NCI-H187 (cell line): ENCODE data around the gene IP6K2.
A peak's percentile ranks its signal among the peaks of the same experiment; 100 is the strongest.
"Not testable (repeated sequence)": the region's sequence is repeated elsewhere in the genome, so short reads cannot be mapped to it uniquely, and the experiment has no call there.

Source experiments
- DNase-seq, 2 experiments: peaks; one replicate each; lab custom pipeline; 2025; lab: John Stamatoyannopoulos, UW

Gene IP6K2

GRCh38 chr3:48716982-48717746 is at the start of gene IP6K2:
Gene IP6K2, minus strand, starts transcription at chr3:48717221. Its CDS starts 21,930 bp downstream, at chr3:48695291.
- peak; percentile 85 to 89 for DNase-seq

DNA sequence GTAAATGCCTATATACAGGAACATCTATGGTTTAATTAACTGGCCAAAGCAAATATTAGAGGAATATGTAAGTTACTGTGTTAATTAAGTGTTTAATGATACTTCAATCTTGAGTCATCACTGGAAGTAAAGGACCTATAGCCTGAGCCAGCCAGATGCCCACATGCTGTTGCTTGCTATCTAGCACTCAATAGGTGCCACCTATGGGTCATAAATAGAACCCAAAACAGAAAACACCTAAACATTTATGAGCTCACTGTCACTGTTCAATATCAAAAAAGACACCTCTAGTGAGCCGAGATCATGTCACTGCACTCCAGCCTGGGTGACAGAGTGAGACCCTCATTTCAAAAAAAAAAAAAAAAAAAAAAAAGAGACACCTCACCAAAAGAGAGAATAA is 48.4 kb upstream of the IP6K2 start:
- no peak for DNase-seq

DNA sequence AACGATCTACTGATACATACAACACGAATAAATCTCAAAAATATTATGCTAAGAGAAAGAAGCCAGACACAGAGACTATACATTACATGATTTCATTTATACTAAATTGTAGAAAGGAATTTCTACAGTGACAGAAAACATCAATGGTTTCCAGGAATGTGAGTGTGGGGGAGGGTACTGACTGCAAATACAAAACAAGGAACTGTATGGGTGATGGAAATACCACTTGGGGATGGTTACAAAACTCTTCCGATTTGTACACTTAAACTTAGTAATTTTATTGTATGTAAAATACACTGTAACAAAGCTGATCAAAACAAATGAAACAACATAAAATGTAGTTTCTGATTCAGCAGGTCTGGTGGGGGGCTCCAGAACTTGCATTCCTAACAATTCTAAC is 45.8 kb upstream of the IP6K2 start:
- no peak for DNase-seq

DNA sequence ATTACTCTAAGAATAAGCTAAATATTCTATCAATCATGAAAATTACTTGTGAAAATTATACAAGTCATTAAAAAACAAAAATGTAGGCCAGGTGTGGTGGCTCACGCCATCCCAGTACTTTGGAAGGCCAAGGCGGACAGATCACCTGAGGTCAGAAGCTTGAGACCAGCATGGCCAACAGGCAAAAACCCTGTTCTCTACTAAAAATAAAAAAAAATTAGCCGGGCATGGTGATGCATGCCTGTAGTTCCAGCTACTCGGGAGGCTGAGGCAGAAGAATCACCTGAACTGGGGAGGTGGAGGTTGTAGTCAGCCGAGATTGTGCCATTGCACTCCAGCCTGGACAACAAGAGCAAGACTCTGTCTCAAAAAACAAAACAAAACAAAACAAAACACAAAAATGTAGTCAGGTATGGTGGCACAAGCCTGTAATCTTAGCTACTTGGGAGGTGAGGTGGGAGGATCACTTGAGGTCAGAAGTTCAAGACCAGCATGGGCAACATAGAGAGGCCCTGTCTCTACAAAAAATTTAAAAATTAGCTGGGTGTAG is 43.0 kb upstream of the IP6K2 start:
- not testable (repeated sequence) for DNase-seq

- DNase-seq = not testable (repeated sequence)
Measured at GRCh38 chr3:48759531-48759930, 42.5 kb upstream of the IP6K2 start.

DNA sequence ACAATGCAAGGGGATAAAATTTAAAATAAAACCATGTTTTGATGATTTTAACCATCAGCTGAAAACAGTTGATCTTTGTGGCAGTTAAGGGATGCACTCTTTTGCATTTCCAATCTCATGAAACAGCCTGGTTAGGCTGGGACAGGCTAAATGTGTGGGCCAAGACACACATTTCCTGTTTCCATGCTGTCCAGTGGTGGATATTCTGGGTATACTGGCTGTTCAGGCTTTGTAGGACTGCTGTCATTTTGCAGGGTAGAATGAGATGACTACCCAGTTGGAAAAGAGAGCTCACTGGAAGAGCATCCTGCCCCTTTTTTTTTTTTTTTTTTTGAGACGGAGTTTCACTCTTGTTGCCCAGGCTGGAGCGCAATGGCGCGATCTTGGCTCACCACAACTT is 42.0 kb upstream of the IP6K2 start:
- no peak for DNase-seq

GRCh38 chr3:48756640-48757039 is 39.6 kb upstream of the IP6K2 start:
- DNase-seq = no peak

DNA sequence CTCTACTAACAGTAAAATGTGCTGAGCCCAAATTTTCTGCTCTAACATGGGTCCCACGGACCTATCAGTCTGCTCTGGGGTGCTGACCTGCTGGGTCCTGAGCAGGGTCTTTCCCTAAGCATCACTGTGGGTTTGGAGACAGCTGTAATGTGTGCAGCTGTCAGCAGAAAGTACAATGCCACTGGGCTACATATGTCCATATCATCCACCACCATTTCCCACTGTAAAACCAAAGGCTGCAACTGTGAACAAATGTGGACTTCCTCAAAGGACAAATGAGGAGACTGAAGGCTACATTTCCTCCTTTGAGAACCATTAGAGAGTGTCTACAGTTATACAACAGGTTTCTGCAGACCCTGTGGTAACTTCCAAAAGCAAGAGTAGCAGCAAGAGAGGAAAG is 33.8 kb upstream of the IP6K2 start:
- DNase-seq = no peak

- no peak for DNase-seq
Measured at GRCh38 chr3:48748754-48749153, 31.7 kb upstream of the IP6K2 start.

DNA sequence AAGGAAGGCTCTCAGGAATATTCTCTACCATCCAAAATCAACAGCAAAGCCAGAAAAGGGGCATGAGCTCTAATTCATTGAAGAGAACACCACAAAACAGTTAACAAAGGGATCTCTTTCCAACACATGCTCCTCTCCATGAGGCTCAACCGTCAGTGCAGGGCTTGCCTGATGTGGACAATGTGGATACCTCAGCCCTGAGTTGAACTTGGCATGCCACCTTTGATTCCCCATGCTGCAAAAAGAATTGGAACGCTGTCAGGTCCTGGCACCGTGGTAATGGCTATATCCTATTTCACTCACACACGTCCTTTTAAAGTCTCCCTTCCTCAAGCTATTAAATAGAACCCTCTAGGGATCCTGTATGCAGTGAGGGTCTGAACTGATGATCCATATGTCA is 30.7 kb upstream of the IP6K2 start:
- DNase-seq = no peak

- DNase-seq = no peak
Measured at GRCh38 chr3:48747015-48747615, 30.1 kb upstream of the IP6K2 start.

- no peak for DNase-seq
Measured at GRCh38 chr3:48743773-48744172, 26.8 kb upstream of the IP6K2 start.

- not testable (repeated sequence) for DNase-seq
Measured at GRCh38 chr3:48741226-48741625, 24.2 kb upstream of the IP6K2 start.

- DNase-seq = no peak
Measured at GRCh38 chr3:48739955-48740823, 23.2 kb upstream of the IP6K2 start.

GRCh38 chr3:48739617-48739954 is 22.6 kb upstream of the IP6K2 start:
- DNase-seq = no peak

DNA sequence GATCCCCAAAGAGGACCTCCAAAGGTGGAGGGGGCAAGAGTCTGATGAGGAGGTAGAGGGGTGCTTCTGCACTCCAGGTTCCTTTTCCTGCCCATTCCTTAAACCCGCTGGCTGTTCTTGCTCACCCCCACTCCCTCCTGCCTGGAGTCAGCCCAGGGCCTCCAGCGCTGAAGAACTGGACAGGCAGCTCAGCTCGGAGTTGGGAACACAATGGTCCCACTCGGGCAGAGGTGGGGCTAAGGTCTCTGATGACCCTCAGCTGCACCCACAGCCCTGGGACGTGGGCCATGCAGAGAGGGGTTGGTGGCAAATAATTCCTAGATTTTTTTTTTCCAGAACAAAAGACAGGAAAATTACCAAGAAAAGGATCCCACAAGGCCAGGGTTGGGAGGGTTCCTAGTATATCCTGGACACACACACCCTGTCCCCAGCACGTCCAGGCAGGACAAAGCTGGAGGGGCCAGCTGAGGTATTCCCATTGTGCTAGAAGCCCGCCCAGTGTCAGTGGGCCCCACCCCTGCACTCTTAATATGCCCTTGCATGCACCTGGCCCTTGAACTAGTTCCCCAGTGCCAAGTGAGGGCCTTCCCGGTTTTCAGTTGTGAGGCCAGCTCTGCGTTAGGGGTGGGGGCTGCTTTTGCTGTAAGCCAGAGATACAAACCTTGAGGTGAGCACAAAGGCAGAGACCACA is 22.1 kb upstream of the IP6K2 start:
- DNase-seq = no peak

DNA sequence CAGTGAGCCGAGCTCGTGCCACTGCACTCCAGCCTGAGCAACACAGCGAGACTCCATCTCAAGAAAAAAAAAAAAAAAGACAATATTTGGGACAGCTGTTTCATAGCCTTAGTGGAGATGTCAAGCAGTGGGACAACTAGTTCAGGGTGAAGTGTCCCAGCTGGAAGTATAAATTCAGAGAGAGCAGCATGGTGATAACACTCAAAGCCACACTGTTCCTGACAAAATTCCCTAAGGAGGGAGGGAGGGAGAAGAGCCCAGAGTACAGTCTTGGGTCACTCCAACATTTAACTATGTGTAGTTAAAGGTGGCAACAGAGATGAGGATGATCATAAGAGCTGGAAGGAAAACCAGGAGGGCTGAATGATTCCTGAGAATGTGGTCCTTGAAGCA is 21.1 kb upstream of the IP6K2 start:
- DNase-seq = no peak

DNA sequence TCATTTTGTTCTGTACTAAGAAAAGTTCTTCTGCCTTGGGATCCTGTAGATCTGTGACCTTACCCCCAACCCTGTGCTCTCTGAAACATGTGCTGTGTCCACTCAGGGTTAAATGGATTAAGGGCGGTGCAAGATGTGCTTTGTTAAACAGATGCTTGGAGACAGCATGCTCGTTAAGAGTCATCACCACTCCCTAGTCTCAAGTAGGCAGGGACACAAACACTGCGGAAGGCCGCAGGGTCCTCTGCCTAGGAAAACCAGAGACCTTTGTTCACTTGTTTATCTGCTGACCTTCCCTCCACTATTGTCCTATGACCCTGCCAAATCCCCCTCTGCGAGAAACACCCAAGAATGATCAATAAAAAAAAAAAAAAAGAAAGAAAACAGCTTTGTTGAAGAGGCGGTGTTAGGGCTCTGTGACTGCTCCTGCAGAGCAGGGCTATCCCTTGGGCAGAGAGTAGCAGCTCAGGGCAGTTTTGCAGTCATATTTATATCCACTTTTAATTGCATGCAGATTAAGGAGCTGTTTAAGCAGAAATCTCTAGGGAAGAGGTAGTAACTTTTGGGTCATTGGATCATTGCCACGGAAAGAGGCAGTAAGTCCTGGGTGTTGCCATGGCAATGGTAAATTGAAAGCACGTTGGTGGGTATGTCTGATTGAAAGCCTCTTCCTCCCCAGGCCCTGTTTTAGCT is 18.2 kb upstream of the IP6K2 start:
- DNase-seq = not testable (repeated sequence)

- DNase-seq = not testable (repeated sequence)
Measured at GRCh38 chr3:48734541-48734940, 17.5 kb upstream of the IP6K2 start.

GRCh38 chr3:48733752-48734518 is 16.9 kb upstream of the IP6K2 start:
- not testable (repeated sequence) for DNase-seq

DNA sequence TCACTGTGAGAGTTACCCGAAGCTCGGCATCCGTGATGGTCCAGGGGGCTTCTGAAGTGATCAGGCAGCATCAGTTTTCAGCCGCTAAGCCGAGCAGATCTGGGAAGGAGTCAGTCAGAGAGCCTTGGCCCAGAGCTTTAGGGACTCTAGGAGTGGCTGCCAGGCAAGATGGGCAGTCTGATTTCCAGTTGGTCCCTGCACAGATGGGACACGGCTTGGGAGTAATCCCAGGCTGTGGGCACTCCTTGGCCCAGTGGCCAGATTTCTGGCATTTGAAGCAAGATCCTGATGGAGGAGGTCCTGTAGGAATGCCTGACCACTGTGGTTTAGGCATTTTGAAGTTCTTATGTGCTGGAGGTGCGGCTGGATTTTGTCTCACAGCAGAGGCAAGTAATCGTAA is 10.5 kb upstream of the IP6K2 start:
- no peak for DNase-seq
